GM19023 (cell line): ENCODE data around the gene FNIP1.
"Not testable (repeated sequence)": the region's sequence is repeated elsewhere in the genome, so short reads cannot be mapped to it uniquely, and the experiment has no call there.

Experiments
- ATAC-seq: cut with Tn5 transposase; IDR thresholded peaks from one replicate; pipeline ENCODE4 v1.9.1; 2021; ENCODE audit warnings: mild to moderate bottlenecking, moderate library complexity; ENCODE audit not compliant: unreplicated experiment

Gene FNIP1

DNA sequence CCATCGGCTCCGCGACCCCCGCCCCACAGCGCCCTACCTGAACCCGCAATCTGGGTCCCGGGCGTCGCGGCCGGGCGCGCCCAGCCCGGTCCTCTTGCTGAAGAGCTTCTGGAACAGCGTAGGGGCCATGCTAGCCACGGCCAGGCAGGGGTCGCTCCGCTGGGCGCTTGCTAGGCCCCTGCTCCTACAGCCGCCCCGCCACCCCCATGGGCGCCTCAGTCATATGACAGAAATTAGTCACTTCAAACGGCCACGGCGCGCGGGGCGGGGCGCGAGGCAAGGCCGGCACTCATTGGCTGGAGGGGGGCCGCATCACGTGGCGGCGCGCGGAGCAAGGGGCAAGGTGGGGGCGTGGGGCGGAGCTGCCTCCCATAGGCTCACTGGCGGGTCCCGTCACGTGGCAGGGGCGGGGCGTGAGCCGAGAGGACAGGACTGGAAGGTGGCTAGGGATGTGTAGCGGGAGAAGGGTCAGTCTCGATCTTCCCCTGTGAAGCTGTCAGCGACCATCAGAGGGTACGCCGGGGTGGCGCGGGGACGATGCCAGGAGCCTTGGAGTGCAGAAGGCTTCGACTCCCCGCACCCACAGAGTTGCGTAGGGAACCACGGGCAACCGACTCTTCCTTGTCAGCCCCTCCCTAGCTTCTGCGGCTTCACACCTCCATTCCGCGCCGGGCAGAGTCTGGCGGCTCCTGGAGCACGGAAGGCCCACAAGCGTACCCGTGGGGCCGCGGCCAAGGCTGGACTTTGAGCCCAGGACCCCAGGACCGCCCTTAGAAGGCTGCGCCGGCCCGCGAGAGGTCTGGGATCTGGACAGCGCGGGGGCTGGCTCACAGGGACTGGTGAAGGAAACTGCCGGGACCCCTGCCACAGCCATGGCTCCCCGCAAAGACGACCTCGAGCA lies at the start of gene FNIP1:
Gene FNIP1, minus strand, starts transcription at position 225 of the 901 bp plus-strand sequence. Its CDS starts 96 bp downstream, at position 129.
- ATAC-seq, result peak; percentile 93

DNA sequence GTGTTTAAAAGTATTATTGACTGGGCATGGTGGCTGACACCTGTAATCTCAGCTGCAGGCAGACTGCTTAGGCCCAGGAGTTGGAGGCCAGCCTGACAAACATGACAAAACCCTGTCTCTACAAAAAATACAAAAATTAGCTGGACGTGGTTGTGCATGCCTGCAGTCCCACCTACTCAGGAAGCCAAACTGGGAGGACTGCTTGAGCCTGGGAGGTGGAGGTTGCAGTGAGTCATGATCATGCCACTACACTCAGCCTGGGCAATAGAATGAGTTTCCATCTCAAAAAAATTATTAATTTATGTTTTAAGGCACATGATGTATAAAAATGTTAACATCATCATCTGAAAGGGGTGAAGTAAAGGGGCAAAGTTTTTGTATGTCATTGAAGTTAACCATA lies 49.7 kb upstream of the FNIP1 start:
- no peak for ATAC-seq

DNA sequence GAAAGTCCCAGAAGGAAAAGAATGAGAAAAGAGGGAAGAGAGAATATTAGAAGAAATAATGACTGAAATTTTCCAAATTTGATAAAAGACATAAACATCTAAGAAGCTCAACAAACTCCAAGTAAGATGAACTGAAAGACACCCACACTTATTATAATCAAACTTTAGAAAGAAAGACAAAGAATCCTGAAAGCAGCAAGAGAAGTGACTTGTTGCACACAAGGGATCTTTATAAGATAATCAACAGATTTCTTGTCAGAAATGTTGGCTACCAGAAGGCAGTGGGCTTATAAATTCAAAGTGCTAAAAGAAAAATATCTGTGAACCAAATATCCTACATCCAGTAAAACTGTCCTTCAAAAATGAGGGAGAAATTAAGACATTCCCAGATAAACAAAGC lies 49.0 kb upstream of the FNIP1 start:
- no peak for ATAC-seq

DNA sequence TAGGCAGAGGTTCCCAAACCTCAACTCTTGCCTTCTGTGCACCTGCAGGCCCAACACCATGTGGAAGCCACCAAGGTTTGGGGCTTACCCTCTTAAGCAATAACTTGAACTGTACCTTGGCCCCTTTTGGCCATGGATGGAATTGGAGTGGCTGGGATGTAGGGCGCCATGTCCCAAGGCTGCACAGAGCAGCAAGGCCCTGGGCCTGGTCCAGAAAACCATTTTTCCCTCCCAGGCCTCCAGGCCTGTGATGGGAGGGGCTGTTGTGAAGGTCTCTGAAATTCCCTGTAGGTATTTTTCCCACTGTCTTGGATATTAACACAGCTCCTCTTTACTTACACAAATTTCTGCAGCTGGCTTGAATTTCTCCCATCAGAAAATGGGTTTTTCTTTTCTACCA lies 46.2 kb upstream of the FNIP1 start:
- not testable (repeated sequence) for ATAC-seq

DNA sequence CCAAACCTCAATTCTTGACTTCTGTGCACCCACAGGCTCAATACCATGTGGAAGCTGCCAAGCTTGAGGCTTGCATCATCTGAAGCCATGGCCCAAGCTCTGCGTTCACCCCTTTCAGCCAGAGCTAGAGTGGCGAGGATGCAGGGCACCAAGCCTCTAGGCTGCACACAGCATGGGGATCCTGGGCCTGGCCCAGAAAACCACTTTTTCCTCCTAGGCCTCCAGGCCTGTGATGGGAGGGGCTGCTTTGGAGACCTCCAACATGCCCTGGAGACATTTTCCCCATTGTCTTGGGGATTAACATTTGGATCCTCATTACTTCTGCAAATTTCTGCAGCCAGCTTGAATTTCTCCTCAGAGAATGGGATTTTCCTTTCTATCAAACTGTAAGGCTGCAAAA lies 35.9 kb upstream of the FNIP1 start:
- ATAC-seq, result not testable (repeated sequence)

DNA sequence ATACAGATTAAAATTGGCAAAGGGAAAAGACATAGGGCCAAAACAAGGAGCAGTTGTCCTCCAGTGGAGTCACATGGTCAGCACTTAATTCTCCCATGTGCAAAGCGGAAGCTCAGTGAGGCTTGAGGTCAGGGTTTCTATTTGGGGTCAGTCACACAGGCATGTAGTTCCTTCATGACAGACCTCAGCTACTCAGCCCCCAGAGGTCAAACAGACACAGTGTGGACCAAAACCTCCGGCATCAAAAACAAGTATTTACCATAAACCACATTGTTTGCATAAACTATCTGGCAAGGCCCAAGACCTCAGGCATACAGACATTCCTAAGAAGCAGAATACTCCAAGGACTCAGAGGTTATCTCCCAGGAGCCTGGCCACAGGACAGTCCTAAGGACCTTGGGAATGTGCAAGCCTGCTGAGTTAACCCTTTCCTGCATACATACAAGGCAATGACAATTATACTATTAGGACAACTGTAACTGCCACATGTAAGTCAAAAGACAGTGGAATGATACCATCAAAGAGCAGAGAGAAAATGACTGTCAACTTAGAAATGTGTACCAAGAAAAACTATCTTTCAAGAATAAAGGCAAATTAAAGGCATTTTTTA lies 28.7 kb upstream of the FNIP1 start:
- ATAC-seq, result no peak

DNA sequence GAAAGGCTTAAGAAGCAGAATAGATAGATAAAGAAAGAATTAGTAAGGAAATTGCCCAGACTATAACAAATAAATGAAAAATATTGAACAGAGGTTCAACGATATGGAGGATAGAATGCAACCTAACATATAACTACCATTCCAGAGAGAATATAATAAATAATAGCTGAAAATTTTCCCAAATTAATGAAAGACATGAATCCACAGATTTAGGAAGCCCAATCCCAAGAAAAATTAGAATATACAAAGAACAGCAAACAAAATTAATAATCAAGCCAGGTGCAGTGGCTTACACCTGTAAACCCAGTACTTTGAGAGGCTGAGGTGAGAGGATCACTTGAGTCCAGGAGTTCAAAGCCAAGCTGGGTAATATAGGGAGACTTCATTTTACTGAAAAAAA lies 27.8 kb upstream of the FNIP1 start:
- no peak for ATAC-seq

DNA sequence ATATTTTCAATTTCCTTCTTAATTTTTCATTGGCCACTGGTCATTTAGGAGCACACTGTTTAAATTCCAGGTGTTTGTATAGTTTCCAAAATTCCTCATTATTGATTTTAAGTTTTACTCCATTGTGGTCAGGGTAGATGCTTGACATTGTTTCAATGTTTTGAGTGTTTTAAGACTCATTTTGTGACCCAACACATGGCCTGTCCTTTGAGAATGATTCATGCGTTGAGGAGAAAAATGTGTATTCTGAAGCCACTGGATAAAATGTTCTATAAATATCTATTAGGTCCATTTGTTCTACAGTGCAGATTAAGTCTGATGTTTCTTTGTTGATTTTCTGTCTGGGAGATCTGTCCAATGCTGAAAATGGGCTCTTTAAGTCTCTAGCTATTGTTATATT lies 24.4 kb upstream of the FNIP1 start:
- ATAC-seq, result no peak

DNA sequence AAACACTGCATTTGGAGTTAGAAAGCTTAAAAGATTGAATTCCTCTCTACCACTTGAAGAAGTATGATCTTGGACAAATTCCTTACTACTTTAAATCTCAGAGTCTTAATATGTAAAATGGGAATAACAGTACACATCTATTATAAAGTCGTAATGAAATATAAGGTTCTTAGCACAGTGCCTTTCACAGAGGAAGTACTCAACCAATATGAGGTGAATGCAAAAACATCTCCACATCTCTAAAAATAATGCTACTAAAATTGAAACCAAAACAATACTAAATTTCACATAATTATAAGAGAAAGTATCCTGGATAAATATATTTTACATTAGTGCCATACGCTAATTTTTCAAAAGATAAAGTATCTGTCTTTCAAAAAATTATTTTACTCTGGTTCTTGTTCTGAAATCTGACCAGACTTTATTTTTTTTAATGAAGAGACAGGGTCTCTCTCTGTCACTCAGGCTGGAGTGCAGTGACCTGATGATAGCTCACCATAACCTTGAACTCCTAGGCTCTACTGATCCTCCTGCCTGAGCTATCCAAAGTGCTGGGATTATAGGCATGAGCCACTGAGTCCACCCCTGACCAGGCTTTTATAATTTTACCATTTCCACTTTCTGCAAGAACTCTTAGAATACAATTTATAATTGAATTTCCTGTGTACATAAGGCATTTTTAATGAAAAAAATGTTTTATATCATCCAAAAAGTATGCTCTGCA lies 21.3 kb upstream of the FNIP1 start:
- ATAC-seq, result no peak

DNA sequence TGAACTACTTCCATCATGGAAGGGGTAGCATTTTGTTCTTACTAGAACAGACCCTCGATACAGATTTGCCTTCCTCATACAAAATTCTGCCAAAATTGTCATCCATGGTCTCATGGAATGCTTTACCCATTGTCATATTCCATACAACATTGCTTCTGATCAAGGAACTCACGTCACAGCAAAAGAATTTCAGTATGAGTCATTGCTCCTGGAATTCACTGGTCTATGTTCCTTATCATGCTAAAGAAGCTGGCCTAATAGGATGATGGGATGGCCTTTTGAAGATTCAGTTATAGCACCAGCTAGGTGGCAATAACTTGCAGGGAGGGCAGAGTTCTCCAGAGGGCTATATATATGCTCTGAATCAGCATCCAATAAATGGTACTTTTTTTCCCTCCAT lies 18.2 kb upstream of the FNIP1 start:
- no peak for ATAC-seq

DNA sequence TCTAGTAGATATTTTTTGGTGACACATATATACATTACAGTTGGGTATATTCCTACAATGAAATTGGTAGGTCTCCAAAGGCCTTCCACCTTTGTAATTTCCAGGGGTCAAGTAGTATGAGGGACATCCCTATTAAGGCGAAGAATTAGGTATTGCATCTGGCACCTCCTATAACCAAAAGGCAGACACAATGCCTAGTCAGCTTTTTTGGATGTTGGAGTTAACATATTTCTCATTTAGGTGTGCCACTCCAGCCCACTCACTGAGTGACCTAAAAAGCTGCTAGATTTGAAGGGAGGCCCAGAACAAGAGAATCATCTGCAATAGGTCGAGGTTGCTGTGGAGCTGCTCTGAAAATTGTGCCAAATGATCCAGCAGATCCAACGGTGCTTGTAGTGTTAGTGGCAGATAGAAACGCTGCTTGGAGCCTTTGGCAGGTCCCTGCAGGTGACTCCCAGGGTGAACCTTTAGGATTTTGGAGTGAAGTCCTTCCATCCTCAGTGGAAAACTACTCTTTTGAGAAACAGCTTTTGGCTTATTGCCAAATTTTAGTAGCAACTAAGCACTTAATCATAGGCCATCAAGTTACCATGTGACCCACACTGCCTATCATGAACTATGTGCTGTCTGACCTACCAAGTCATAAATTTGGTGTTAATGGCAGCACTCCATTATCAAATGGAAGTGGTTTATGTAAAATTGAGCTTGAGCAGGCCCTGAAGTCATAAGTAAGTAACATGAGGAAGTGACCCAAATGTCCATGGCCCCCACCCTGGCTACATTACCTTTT lies 15.7 kb upstream of the FNIP1 start:
- ATAC-seq, result no peak

DNA sequence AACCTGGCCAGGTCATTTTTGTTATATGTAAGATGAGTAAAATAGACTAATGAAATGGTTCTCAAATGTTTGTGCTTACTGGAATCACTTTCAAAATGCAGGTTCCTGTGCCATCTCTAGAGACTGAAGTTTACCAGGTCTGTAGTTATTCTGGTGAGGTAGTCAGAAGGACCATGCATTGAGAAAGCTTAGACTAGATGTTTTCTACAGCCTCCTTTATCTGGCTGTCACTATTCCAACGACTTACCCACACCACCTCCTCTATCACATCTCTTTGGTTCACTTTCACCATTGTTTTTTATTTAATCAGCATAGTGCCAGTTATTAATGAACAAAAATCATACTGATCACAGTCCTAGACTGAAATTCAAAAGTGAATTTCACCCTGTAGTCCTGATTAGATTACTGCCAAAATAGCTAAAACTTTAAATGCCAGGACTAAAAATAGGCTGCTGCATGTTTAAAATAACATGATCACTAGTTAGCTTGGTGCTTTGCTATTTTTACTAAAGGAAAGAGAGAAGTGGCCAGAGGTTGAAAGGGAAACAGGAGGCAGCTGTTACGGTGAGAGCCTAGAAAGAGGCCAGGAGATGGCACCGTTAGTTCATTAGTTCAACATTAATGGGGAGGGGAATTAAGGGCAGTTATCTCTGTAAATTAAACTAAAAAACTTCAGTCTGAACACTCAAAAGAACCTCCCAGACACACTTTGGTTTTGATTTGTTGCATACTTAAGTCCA lies 13.9 kb upstream of the FNIP1 start:
- ATAC-seq, result peak; percentile 53

DNA sequence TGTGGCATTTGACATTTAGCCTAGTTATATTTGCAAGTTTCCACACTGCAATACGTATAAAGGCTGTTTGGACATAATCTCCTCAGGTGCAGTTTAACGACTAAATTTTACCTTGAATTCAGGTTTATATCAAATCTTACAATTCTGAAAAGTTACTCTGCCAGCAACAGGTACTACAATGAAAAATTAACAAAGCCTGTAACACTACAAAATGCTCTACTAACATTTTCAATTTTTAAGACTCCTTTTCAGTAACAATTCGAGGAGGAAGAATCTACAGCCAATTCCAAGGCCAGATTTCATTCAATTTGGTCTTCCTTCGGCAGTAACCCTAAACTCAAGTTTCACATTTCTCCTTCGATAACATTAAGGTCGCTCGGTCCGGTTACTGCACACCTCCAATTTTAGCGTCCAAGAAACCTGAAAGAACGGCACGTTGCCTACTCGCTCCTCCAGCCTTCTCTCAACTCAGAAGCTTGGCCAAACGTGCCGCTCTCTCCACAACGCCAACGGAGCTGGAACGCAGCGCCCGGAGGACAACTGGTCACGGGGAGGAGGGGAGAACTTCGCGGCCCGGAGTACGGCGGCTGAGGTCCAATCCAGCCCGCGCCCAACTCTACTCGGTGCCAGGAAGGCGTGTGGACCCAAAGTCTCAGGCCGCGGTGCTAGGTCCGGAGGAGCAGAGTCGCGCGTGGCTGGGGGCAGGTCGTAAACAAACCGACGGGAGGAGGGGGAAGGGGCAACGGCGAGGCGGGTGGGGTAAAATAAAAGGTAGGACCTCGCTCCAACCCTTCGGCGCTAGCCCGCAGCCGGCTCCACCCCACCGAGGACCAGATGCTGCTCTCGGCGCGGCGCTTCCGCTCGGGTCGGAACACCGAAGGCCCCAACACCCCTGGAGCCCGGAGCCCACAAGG lies 681 bp downstream of the FNIP1 start:
- ATAC-seq, result peak; percentile 19

DNA sequence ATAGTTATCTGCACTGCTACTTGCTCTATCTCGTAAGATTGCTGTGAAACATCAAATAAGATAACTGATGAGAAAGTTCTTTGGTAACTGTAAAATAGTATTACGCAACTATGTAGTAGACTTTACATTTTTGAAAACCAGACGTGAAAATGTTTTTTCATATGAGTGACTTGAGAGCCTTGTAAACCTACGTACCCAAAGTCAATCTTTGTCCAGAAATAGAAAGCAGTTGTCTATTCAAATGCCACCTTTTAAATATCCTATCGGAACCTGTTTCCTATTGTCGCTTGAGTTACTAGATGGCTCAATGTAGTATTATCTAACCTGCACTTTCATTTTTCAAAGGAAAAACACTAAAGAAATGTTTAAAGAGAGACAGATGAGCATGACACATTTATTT lies 1.6 kb downstream of the FNIP1 start:
- no peak for ATAC-seq

DNA sequence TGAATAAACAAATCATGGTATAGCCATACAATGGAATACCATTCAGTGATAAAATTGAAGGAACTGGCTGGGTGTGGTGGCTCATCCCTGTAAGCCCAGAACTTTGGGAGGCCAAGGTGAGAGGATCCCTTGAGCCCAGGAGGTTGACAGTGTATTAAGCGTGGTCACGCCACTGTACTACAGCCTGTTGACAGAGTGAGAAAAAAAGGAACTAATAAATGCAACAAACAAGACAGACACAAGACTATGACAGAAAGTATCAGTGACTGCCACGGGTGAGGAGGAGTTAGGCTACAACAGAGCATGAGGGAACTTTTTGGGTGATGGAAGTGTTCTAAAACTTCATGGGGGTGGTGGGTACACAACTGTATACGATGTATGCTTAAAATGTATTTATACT lies 2.2 kb downstream of the FNIP1 start:
- ATAC-seq, result no peak

DNA sequence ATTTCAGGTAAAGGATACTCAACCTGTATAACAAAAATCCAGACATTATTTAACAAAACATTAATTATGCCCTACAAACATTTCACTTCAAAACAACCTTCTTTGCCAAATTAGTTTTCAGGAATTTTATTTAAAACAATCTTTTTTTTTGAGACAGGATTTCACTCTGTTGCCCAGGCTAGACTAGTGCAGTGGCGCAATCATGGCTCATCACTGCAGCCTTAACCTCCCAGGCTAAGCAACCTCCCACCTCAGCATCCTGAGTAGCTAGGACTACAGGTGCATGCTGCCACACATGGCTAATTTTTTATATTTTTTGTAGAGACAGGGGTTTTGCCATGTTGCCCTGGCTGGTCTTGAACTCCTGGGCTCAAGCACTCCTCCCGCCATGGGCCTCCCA lies 3.9 kb downstream of the FNIP1 start:
- ATAC-seq, result no peak

DNA sequence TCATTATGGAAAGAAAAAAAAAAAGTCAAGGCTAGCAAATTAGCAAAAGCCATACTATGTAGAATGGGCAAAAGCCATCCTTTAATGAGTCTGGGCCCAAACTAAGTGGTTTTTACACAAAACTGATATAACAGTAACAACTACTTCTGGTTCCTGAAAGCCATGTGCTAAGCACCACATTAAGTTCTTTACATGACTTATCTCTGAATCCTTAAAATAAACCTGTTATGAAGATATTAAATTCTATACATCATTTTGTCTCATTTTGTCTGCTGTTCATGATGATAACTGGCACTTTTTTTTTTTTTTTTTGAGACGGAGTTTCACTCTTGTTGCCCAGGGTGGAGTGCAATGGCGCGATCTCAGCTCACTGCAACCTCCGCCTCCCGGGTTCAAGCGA lies 5.0 kb downstream of the FNIP1 start:
- ATAC-seq, result no peak

DNA sequence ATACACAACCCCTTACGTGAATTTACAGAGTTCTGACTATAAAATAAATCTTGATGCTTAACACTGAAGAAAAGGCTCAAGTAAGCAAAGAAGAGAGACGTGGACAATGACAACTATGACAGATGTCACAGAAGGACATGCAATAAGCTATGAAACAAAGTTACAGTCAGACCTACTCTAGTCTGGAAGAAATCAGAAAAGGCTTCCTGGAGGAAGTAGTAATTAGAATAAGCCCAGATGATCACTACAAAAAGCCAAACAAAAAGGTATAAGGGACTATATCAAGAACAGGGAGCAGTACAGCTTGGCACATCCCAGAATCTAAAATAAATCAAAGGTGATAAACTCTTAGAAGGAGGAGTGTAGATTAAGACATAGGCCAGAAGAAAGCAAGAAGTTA lies 6.3 kb downstream of the FNIP1 start:
- ATAC-seq, result no peak

DNA sequence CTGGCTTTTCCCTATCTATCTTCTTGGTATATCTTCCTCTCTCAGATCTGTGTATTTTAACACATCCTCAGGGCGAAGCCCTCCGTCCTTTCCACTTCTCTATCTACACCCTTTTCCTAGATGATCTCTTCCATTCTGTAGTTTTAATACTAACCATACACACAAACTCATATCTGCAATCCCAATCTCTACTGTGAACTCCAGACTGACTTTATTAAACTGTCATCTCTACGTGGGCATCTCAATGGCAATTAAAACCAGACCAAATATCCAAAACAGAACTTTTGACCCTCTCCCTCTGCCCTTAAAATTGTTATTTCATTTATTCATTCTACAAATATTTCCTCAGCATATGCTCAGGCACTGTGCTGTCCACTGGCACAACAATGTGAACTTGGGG lies 7.1 kb downstream of the FNIP1 start:
- no peak for ATAC-seq
